Mammary epithelial cell (primary cell): ENCODE data around the gene PAXX.

ENCODE experiments used
- EZH2 ChIP-seq: IDR thresholded peaks from 2 replicates; pipeline ENCODE4 v1.6.1; 2012; ENCODE audit warnings: low read length, inconsistent platforms, borderline replicate concordance
- TF ChIP-seq, protein P1 (sequence below), 2 donors: IDR thresholded peaks in 1 of 2; conservative IDR thresholded peaks in 1 of 2; 2 replicates each; pipeline ENCODE4 v1.5.1; 2011 to 2012; ENCODE audit warnings: inconsistent platforms in 2 of 2, low read length in 2 of 2, mild to moderate bottlenecking in 2 of 2, control low read depth in 1 of 2, low read depth in 1 of 2; ENCODE audit not compliant: insufficient read depth in 1 of 2; ENCODE audit errors: extremely low read depth in 1 of 2

DNA sequence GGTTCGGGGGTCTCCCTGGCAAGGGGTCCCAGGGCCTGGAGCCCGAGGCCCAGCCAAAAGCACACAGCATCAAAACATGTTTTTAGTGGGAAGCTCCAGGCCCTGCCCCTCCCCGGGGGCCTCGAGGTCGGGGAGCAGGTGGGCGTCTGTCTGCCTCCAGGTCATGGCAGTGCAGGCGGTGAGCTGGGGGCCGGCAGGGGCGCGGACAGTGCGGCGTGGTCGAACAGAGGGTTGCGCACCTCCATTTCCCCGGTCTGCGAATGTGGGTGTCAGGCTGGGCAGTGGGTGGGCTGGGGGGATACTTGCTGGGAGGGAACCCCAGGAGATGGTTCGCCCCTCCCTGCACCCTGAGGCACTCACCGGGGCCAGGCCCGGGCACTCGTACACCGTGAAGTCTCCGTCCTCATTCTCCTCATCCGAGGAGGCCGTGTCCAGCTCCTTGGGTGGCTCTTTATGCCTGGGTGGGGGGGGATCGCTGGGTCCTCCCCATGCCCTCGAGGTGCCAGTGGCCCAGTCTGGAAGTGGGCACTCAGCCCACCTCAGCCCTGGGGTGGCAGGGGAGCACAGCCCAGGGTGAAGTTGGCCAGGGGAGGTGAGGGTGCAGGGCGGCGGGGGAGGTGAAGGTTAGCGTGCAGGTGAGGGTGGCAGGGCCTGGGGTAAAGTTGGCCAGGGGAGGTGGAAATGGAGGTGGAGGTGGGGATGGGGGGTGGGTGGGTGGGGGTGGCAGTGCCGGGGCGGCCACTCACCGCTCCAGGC lies 47.6 kb downstream of the PAXX start:
- TF ChIP-seq, protein P1, sequence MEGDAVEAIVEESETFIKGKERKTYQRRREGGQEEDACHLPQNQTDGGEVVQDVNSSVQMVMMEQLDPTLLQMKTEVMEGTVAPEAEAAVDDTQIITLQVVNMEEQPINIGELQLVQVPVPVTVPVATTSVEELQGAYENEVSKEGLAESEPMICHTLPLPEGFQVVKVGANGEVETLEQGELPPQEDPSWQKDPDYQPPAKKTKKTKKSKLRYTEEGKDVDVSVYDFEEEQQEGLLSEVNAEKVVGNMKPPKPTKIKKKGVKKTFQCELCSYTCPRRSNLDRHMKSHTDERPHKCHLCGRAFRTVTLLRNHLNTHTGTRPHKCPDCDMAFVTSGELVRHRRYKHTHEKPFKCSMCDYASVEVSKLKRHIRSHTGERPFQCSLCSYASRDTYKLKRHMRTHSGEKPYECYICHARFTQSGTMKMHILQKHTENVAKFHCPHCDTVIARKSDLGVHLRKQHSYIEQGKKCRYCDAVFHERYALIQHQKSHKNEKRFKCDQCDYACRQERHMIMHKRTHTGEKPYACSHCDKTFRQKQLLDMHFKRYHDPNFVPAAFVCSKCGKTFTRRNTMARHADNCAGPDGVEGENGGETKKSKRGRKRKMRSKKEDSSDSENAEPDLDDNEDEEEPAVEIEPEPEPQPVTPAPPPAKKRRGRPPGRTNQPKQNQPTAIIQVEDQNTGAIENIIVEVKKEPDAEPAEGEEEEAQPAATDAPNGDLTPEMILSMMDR (conservative IDR thresholded peaks at IDR 0.05 in 1 of 2, IDR thresholded peaks at IDR 0.05 in 1 of 2; ENCODE audit: extremely low read depth in 1 of 2, insufficient read depth in 1 of 2, low read depth in 1 of 2, low read length in 2 of 2) = no peak
- TF ChIP-seq EZH2 = no peak
